HFFc6 (cell line): ENCODE measurements around the gene PLG. TPM values are rescaled to one million over a fixed set of nuclear protein-coding genes. Genes with fewer than 3 reads are reported as not detected.
"Not testable (repeated sequence)": the region's sequence is repeated elsewhere in the genome, so short reads cannot be mapped to it uniquely, and the experiment has no call there.

Experiments
- DNase-seq: peaks from one replicate; pipeline ENCODE4 v3.0.0-alpha.2; 2018
- H3K27ac Mint-ChIP-seq: 2 replicates; pipeline ENCODE4 v1.8.0; 2020; ENCODE audit warnings: mild to moderate bottlenecking, mixed read lengths
- H3K27me3 Mint-ChIP-seq: 2 replicates; pipeline ENCODE4 v1.8.0; 2021; ENCODE audit warnings: mild to moderate bottlenecking, moderate library complexity, mixed read lengths; ENCODE audit not compliant: insufficient read depth
- H3K36me3 Mint-ChIP-seq: 2 replicates; pipeline ENCODE4 v1.8.0; 2021; ENCODE audit warnings: low read depth, mixed read lengths
- H3K4me1 Mint-ChIP-seq: 2 replicates; pipeline ENCODE4 v1.8.0; 2020; ENCODE audit warnings: low read depth, mixed read lengths
- H3K4me3 Mint-ChIP-seq: 2 replicates; pipeline ENCODE4 v1.8.0; 2020; ENCODE audit warnings: mild to moderate bottlenecking, moderate library complexity, mixed read lengths
- H3K9me3 Mint-ChIP-seq: 2 replicates; pipeline ENCODE4 v1.8.0; 2020; ENCODE audit warnings: mild to moderate bottlenecking, mixed read lengths
- CTCF ChIP-seq: fragments of 200-600 bp; sonication (generic); IDR thresholded peaks from 2 replicates; pipeline ENCODE4 v1.5.0; 2021; ENCODE audit warnings: antibody characterized with exemption, mild to moderate bottlenecking
- long read RNA-seq: library from polyadenylated mRNA; unstranded; transcript quantifications from one replicate; pipeline ENCODE4 v2.0.0, GENCODE V29; 2019
- total RNA-seq, 6 experiments: library from RNA; stranded (reverse); fragmentation: NEBNext Ultra II Directional; extraction: Animal tissue kit (Norgen Biotek cat#: 25700); gene quantifications; 2 replicates in 1 of 6; 3 replicates in 5 of 6; pipeline ENCODE4 v1.2.3, GENCODE V29; 2021

Gene PLG
- not detected for total RNA-seq
- long read RNA-seq = 0 reads

- H3K4me3 Mint-ChIP-seq, H3K27me3 Mint-ChIP-seq, H3K36me3 Mint-ChIP-seq, H3K4me1 Mint-ChIP-seq, H3K27ac Mint-ChIP-seq, DNase-seq: not testable (repeated sequence)
- H3K9me3 Mint-ChIP-seq = peaks cover 40% of the 10 kb centered on the region
These were observed at the start of gene PLG for GRCh38 chr6:160701918-160702680. PLG (plus strand) TSS chr6:160702244; CDS start chr6:160702305, 61 bp downstream.

GRCh38 chr6:160659562-160659961, 42.5 kb upstream of the PLG start:
- no peaks in the 10 kb centered on the region for H3K4me1 Mint-ChIP-seq
- H3K27ac Mint-ChIP-seq = no peak overlapping the region
- DNase-seq = no peak
- TF ChIP-seq CTCF = no peak
- H3K36me3 Mint-ChIP-seq = peaks cover 9% of the 10 kb centered on the region; the same call in 1 of the 2 replicates
- peaks cover 56% of the 10 kb centered on the region for H3K9me3 Mint-ChIP-seq
- no peak overlapping the region for H3K4me3 Mint-ChIP-seq
- no peaks in the 10 kb centered on the region for H3K27me3 Mint-ChIP-seq

GRCh38 chr6:160661216-160661615, 40.8 kb upstream of the PLG start:
- Mint-ChIP-seq H3K4me3 (no peak overlapping the region), H3K36me3 (peaks cover 9% of the 10 kb centered on the region; the same call in 1 of the 2 replicates), H3K9me3 (peaks cover 47% of the 10 kb centered on the region), H3K4me1 (no peaks in the 10 kb centered on the region), H3K27me3 (no peaks in the 10 kb centered on the region), H3K27ac (no peak overlapping the region)
- no peak for DNase-seq
- no peak for TF ChIP-seq CTCF

GRCh38 chr6:160662429-160662828, 39.6 kb upstream of the PLG start:
- H3K27me3 Mint-ChIP-seq = no peaks in the 10 kb centered on the region

GRCh38 chr6:160662842-160663241, 39.2 kb upstream of the PLG start:
- TF ChIP-seq CTCF = no peak
- Mint-ChIP-seq H3K9me3 (peaks cover 32% of the 10 kb centered on the region), H3K36me3 (peaks cover 9% of the 10 kb centered on the region; the same call in 1 of the 2 replicates), H3K27me3 (no peaks in the 10 kb centered on the region), H3K4me3 (no peak overlapping the region), H3K27ac (no peak overlapping the region), H3K4me1 (no peaks in the 10 kb centered on the region)
- no peak for DNase-seq

More at GRCh38 chr6:160662429-160662828, 39.6 kb upstream of the PLG start:
- Mint-ChIP-seq H3K9me3 (peaks cover 36% of the 10 kb centered on the region), H3K4me3 (no peak overlapping the region), H3K27ac (no peak overlapping the region), H3K4me1 (no peaks in the 10 kb centered on the region), H3K36me3 (peaks cover 9% of the 10 kb centered on the region; the same call in 1 of the 2 replicates)
- no peak for DNase-seq
- no peak for TF ChIP-seq CTCF

GRCh38 chr6:160664198-160664597, 37.8 kb upstream of the PLG start, which contains the start of gene LPA:
LPA (minus strand) TSS chr6:160664275; CDS start chr6:160664214, 61 bp downstream.
- not testable (repeated sequence) for H3K4me1 Mint-ChIP-seq, DNase-seq, H3K27ac Mint-ChIP-seq, H3K36me3 Mint-ChIP-seq, H3K27me3 Mint-ChIP-seq, H3K4me3 Mint-ChIP-seq
- peaks cover 24% of the 10 kb centered on the region for H3K9me3 Mint-ChIP-seq
